GM18868 (cell line): ENCODE results near the gene TMBIM1.
"Not testable (repeated sequence)": the region's sequence is repeated elsewhere in the genome, so short reads cannot be mapped to it uniquely, and the experiment has no call there.

Experiments used
- ATAC-seq: cut with Tn5 transposase; IDR thresholded peaks from one replicate; pipeline ENCODE4 v1.9.1; 2021; ENCODE audit warnings: mild to moderate bottlenecking, moderate library complexity; ENCODE audit not compliant: unreplicated experiment

TMBIM1 gene

GRCh38 chr2:218273214-218273907 lies 18.9 kb downstream of the TMBIM1 start:
- not testable (repeated sequence) for ATAC-seq

- ATAC-seq: peak; percentile 26
Observed at GRCh38 chr2:218272531-218273212, 19.6 kb downstream of the TMBIM1 start.

- no peak for ATAC-seq
Observed at GRCh38 chr2:218271865-218272530, 20.3 kb downstream of the TMBIM1 start.

GRCh38 chr2:218271487-218271797 lies 20.9 kb downstream of the TMBIM1 start:
- ATAC-seq: no peak

GRCh38 chr2:218270721-218271486 lies 21.4 kb downstream of the TMBIM1 start:
- ATAC-seq: no peak

GRCh38 chr2:218269900-218270720 lies 22.2 kb downstream of the TMBIM1 start, which contains the start of the genes AAMP and PNKD:
AAMP (minus strand) TSS chr2:218270137; CDS start chr2:218270086, 51 bp downstream.
PNKD (plus strand) TSS chr2:218270519; CDS start chr2:218270536, 17 bp downstream.
- peak; percentile 88 for ATAC-seq

- ATAC-seq: no peak
Observed at GRCh38 chr2:218267259-218267658, 25.0 kb downstream of the TMBIM1 start.

- ATAC-seq: no peak
Observed at GRCh38 chr2:218266316-218266979, 25.9 kb downstream of the TMBIM1 start.

- ATAC-seq: no peak
Observed at GRCh38 chr2:218265626-218266025, 26.7 kb downstream of the TMBIM1 start.

GRCh38 chr2:218264773-218265561 lies 27.3 kb downstream of the TMBIM1 start:
- ATAC-seq: no peak

- no peak for ATAC-seq
Observed at GRCh38 chr2:218263817-218264641, 28.3 kb downstream of the TMBIM1 start.

- no peak for ATAC-seq
Observed at GRCh38 chr2:218262631-218263586, 29.4 kb downstream of the TMBIM1 start.

GRCh38 chr2:218262237-218262600 lies 30.1 kb downstream of the TMBIM1 start:
- ATAC-seq: no peak

GRCh38 chr2:218261423-218262236 lies 30.7 kb downstream of the TMBIM1 start:
- no peak for ATAC-seq

GRCh38 chr2:218260742-218261422 lies 31.4 kb downstream of the TMBIM1 start, which contains the start of gene GPBAR1:
GPBAR1 (plus strand) TSS chr2:218261015; CDS start chr2:218262725, 1,710 bp downstream.
- ATAC-seq: no peak
